SK-MEL-5 (cell line): Measurements from ENCODE around the gene ANOS1. TPM values are rescaled to one million over a fixed set of nuclear protein-coding genes. Genes with fewer than 3 reads are reported as not detected.

Experiments used
- DNase-seq: peaks from one replicate; pipeline ENCODE4 v3.0.0-alpha.2; 2016; ENCODE audit warnings: low read depth, low spot score
- in situ Hi-C: cut with HindIII; loops from 2 replicates; pipeline ENCODE4 v1.10.0; 2016; ENCODE audit warnings: low sequenced_read_pairs, high pct_unique_total_duplicates, low pct_unique_long_range_greater_than_20kb
- total RNA-seq: library from RNA; depleted of rRNA; stranded (reverse); fragments of >200 nt; shearing (Covaris generic); gene quantifications from 2 replicates; pipeline ENCODE4 v1.2.3, GENCODE V29; 2014

ANOS1 gene
- total RNA-seq, 1 experiment from 2014 or later: not detected

DNA sequence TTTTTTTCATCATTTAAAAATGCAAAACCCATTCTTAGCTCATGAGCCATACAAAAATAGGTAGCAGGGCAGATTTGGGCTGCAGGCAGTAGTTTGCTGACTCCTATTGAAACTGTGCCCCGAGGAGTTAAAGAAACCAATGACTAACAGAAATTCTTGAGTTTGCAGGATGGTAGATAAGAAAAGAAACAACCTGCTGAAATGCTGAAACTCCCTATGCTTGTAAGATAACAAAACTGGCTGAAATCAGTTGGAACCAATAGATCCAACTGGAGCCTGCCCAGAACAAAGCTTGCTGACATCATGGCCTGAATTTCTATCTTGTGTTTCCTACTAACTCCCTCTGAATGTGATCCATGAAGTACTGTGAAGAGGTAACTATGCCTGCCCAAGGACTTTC, 68.6 kb downstream of the ANOS1 start:
- no peak for DNase-seq
- in situ Hi-C loops: no loop called here

DNA sequence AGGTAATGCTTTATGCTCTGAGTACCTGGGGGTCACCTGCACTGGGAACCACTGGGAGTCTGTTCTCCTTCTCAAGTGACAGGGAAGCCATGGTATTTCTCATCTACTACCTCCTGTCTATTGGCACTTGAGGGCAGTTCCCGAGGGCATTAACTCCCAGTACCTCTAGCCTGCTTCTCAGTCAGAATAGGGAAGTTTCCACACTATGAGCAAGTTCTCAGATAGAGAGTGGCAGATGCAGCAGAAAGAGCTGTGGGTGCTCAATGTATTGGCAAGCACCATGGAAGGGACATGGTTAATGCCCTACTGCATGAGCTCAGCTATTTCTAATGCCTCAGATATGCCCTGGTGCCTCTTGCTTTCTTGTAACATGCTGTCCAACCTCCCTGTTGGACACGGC, 74.1 kb downstream of the ANOS1 start:
- DNase-seq: no peak
- in situ Hi-C loops: no loop called here

DNA sequence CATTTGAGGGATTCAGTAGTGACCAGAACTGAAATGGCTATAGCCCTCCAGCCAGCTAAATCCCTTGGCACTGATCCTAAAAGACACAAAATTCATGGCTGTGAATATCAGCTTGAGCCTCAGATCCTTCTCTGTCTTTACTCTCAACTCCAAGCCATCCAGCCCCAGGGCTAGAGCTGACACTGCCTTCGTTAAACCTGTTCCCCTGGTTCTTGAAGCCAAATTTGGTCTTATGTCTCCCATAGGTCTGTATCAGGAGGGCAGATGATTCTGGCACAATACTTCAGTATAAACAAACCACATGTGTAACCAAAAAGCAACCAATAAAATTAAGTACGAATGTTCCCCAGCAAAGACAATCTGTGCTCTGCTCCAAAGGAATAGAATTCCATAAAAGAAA, 78.0 kb downstream of the ANOS1 start:
- in situ Hi-C loops: no loop called here

DNA sequence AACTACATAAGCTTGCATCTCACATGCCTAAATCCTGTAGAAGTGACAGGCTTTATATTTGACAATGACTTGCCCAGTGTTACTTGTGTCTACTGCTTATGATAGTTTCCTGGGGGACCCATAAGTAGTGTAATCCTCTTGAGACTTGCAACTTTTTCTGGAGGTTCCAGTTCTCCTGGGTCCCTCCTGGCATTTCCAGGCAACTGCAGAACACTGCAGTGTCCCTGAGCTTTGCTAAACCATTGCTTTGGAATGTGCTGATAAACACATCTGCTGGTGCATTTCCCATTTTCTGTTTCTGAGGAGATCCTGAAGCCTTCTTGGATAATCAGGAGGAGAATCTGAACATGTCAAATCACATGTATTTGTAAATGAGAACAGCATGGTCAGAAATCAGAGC, 82.0 kb downstream of the ANOS1 start:
- DNase-seq: no peak
- in situ Hi-C loops: no loop called here

More for the DNA sequence above, 78.0 kb downstream of the ANOS1 start:
- no peak for DNase-seq

DNA sequence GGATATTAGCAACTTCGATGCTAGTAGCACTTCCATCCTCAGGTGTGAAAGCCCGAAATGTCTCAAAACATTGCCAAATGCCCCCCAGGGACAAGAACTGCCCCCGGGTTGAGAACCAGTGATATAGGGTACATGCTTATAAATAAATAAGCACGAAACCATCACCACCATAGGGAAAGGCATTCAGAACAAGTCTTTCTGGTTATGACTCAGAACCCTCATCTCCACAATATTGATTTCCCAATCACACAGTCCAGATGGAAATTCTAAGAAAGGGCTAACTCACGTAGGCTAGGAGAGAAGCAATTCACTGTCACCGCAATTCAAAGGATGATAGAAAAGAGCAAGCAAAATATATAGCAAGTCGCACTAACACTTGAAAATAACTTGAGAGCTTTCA, 84.8 kb downstream of the ANOS1 start:
- in situ Hi-C loops: no loop called here

DNA sequence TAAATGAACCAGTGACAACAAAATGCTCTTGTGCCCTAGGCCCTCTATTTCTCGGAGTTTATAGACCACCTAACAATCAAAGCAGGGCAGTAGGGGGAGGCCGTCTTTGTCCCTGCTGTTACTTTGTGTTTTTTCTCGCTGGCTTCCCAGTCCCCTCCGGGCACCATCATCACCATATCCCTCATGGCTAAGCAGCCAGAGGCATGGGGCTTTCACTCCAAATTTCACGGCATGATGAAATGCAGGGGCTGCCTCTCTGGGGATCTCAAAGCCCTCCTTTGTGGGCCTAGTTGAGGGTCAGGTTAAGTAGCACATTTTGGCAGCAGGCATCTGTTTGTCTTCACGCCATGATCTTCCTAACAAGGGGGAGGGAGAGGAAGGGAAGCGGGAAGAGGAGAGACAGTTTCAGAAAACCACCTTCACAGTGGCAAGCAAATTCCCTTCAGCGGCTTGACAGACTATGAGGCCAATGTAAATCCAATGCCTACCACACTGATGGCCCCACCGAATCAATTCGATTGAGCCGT, 91.9 kb downstream of the ANOS1 start:
- in situ Hi-C loops: no loop called here
- no peak for DNase-seq

More for the DNA sequence above, 84.8 kb downstream of the ANOS1 start:
- DNase-seq: no peak

DNA sequence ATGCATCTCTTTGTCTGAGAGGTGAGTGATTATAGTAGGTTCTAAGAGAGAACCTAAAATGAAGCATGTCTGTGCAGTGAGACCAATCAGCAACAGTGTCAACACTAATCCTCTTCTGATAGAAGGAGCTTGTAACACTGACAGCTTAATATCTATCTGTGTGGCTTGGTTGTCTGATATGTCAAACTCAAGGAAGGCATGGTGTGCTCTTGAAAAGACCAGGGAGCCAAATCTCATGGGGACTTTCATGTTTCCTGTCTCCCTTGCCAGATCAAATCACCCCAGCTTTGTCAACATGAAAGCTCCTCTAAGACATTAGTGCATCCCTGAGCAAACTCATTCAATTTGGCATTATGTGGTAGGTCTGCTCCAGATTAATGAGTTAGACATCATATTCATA, 95.4 kb downstream of the ANOS1 start:
- DNase-seq: no peak
- in situ Hi-C loops: no loop called here

DNA sequence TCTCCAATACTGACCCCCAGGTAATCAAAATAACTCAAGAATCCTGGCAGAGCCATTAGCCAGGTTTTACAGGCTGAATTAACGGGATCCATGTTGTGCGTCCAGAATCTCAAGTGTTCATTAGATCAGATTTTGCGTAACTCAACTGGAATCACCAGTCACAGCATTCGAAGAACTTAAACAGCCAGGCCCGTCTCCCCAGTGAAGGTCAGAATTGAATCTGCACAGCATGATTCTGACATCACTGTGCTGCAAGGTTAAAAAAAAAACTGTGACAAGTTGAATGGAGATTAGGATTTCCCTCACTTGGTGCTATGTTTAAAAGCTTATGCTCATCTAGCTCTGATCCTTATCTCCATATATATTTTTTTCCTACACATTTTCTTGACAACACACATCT, 96.1 kb downstream of the ANOS1 start:
- no peak for DNase-seq
- in situ Hi-C loops: no loop called here

DNA sequence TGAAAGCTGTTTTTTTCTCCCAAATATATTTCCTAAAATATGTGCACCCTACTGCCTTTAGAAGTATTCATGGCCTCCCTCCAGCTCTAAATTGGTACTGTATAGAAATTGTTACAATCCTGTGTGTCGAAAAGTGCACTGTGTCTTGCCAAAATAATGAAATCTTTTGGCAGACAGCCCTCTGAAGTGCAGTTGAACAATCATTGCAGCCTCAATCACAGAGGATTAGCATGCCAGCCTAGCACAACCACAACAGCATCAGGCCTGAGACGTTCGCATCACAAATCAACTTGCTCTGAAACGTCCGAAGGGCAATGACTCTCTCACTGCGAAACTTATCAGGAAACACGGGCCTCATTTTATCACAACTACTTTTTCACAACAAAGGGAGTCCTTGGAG, 99.0 kb downstream of the ANOS1 start:
- in situ Hi-C loops: no loop called here
- DNase-seq: no peak

DNA sequence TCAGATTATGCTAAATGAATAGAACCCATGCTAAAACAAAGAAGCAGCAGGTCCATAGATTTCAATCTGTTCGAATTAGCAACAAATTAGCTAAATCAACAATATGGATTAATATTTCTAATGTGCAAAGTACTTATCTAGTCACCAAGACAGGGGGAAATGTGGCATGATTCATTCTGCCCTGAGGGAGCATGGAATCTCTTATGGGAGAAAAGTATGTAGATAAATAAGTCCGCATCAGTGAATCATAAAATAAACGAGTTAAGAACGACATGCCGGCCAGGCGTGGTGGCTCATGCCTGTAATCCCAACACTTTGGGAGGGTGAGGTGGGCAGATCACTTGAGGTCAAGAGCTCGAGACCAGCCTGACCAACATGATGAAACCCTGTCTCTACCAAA, 102.1 kb downstream of the ANOS1 start:
- no peak for DNase-seq
- in situ Hi-C loops: no loop called here

DNA sequence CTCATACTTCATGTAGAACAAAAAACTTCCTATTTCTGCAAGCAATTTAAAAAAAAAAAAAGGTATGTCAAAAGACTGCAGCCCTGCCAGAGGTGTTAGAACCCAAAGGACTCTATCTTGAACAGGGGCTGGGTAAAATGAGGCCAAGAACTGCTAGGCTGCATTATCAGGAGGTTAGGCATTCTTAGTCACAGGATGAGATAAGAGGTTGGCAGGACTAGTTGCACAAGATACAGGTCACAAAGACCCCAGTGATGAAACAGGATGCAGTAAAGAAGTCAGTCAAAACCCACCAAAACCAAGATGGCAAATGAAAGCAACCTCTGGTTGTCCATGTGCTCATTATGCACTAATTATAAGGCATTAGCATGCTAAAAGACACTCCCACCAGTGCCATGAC, 104.1 kb downstream of the ANOS1 start:
- DNase-seq: no peak
- in situ Hi-C loops: no loop called here

DNA sequence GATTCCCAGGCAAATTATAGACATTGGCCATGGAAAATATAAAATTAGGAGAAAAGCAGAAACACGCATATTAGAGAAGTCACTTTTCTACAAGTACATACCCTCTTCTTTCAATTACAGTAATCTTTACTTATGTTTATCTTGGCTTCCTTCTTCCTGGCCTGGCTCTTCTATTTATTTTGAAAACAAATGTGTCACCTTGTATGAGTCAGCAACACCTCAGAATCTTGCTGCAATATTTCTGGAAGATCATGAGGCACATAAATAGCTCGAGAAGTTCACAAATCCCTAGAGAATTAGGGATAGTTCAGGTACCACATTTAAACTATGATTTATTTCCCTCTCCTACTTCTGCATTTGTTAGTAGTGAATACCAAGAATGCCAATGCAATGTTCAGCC, 124.6 kb downstream of the ANOS1 start:
- DNase-seq: no peak
- in situ Hi-C loops: no loop called here

DNA sequence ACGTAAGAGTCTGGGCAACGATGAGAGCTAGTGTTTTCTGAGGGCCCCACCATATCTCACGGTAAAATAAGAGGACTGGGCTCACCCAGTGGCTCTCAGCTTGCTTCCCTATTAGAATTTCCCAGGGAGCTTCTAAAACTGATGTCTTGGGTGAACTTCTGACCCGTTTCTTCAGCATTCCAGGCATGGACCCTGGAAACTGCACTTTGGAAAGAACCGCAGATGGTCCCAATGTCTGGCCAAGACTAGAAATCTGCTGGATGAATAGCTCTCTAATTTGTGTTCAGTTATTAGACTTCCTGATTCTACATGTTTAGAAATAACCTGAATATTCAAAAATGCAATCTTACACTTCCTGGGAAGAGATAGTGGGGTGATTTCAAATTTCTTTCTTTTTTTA, 127.8 kb downstream of the ANOS1 start:
- in situ Hi-C loops: no loop called here

DNA sequence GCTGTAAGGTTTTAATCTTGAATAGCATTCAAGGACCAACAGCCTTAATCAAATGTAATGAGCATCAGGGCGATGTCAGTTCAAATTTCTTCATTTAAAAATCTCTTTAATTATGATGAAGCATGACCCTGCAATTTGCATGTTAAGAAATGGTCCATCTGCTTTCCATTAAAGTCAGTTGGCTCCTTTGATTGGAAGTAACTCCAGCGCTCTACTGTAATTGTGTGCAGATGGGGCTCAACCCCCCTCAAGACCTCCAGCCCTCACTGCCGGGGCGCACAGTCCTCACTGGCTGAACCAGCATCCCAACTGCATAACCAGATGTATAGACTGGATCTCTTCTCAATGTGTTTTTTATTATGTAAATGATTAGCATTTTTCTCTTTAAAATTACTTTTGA, 140.4 kb downstream of the ANOS1 start:
- no peak for DNase-seq
- in situ Hi-C loops: no loop called here

More for the DNA sequence above, 127.8 kb downstream of the ANOS1 start:
- DNase-seq: no peak

DNA sequence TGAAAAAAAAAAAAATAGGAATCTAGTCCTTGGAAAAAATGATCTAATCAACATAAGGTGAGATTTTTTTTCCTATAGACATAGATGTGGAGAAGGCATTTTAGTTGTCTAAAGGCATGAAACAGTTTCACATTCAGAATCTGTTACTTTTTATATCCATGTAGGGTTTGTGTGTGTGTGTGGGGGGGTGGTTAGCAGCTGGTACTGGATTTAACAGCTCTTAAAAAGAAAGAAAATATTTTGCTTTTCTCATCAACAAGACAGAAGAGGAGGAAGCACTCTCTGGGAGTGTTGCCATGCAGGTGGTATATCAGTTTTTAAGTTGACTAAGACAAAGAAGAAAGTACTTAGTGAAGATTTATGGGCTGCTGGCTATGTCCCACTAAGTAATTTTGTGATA, 145.0 kb downstream of the ANOS1 start:
- in situ Hi-C loops: no loop called here
- DNase-seq: no peak

DNA sequence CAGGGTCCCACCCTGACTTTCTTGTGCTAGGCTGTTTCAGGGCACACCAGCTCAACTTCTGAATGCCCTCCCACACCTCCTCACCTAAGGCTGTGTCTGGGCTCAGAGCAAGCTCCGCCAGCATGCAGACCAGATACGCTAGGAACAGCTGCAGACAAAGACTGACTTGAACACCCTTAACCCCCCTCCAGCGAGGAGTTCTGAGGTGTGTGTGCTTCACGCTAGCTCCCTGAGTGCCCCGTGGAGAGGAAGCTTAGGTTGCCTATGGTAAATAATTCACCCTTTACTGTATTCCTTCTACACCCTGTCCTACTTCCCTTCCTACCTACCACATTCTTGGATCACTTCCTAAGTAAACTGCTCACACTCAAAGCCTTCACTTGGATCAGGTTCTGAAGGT, 152.3 kb downstream of the ANOS1 start:
- in situ Hi-C loops: no loop called here
- DNase-seq: no peak

DNA sequence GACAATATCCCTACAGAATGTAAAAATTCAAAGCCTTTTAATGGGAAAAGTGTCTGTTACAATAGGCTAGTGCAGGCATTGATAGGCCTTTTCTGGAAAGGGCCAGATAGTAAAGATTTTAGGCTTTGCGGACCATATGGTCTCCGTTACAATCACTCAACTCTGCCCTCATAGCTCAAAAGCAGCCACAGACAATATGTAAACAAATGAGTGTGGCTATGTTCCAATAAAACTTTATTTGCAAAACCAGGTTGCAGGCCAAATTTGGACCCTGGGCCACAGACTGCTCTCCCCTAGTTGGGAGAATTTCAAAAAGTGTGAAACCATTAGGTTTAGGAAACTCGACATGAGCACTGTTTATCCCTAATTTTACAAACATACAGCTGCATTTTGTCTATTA, 155.1 kb downstream of the ANOS1 start:
- no peak for DNase-seq
- in situ Hi-C loops: no loop called here

DNA sequence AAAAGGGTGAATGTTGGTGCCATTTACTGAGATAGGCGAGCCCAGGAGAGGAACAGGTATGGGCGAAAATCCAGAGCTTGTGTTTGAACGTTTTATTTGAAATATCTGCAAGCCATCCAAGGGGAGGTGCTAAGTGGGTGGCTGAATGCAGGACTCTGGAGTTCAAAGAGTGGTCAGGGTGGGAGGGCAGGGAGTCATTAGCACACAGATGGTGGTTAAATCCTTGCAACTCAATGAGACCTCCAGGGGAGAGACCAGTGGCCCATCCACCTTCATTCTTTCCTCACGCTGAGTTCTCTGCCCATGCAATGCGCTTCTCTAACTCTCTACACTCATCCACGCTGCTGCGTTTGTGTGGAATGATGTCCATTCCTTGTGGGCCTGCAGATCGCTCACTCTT, 166.2 kb downstream of the ANOS1 start:
- in situ Hi-C loops: no loop called here
- no peak for DNase-seq

DNA sequence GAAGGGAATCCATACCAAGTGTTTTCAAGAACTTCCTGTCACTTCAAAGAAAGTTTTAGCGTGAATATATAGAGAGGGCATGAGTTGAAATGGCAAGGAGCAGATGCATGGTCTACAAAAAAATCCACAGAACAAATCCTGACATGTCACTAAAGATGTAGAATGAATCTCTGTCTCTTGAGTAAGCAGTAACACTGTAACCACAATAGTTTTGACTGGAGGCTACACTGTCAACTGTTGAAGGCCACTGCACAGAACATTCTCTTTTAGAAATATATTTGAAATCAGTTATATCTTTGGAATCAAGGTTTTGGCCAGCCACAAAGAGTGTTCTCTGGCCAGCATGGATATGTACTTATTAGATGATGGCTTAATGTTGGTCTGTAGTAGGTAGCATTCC, 183.5 kb downstream of the ANOS1 start:
- in situ Hi-C loops: no loop called here

DNA sequence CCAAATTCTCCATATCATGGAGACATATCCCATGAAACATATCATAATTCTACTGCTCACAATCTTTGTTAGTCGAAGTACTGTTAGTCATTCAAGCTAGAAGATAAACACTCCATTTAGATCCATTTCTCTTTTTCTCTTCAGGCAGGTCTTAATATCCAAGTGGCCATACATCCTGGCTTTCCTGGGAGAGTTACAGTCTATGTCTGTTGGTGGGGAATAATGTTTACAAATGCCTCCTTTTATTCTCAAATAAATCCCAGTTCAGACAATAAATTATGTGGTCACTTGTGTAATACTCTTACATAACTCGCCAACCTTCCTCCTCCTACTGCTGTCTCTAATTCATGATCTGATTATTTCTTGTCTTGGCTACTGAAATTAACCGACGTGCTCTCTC, 185.2 kb downstream of the ANOS1 start:
- in situ Hi-C loops: no loop called here
- DNase-seq: no peak

More for the DNA sequence above, 183.5 kb downstream of the ANOS1 start:
- DNase-seq: no peak
